ENCODE measurements around the gene XPA. TPM values are rescaled to one million over a fixed set of nuclear protein-coding genes. Genes with fewer than 3 reads are reported as not detected.
"Not testable (repeated sequence)": the region's sequence is repeated elsewhere in the genome, so short reads cannot be mapped to it uniquely, and the experiment has no call there.

The XPA gene
- polyA plus RNA-seq, 4 donors, result 34.4 to 39.9 (median 38.9) TPM

GRCh38 chr9:97704851-97705250, 7.7 kb upstream of the XPA start:
- no peak for DNase-seq (ENCODE audit: low read depth in 4 of 4, low spot score in 3 of 4)

- no peak for DNase-seq (ENCODE audit: low read depth in 4 of 4, low spot score in 3 of 4)
Observed at GRCh38 chr9:97704345-97704677, 7.2 kb upstream of the XPA start.

- no peak for DNase-seq (ENCODE audit: low read depth in 4 of 4, low spot score in 3 of 4)
Observed at GRCh38 chr9:97703437-97704344, 6.6 kb upstream of the XPA start.

GRCh38 chr9:97699824-97700223, 2.7 kb upstream of the XPA start:
- DNase-seq (ENCODE audit: low read depth in 4 of 4, low spot score in 3 of 4), result not testable (repeated sequence)

- not testable (repeated sequence) for DNase-seq (ENCODE audit: low read depth in 4 of 4, low spot score in 3 of 4)
Observed at GRCh38 chr9:97699281-97699680, 2.1 kb upstream of the XPA start.

GRCh38 chr9:97698865-97699264, 1.7 kb upstream of the XPA start:
- no peak for DNase-seq (ENCODE audit: low read depth in 4 of 4, low spot score in 3 of 4)

GRCh38 chr9:97697837-97698236, 697 bp upstream of the XPA start:
- no peak for DNase-seq (ENCODE audit: low read depth in 4 of 4, low spot score in 3 of 4)

GRCh38 chr9:97695995-97696802, 941 bp downstream of the XPA start:
- no peak for DNase-seq (ENCODE audit: low read depth in 4 of 4, low spot score in 3 of 4)

- DNase-seq (ENCODE audit: low read depth in 4 of 4, low spot score in 3 of 4), result no peak
Observed at GRCh38 chr9:97695390-97695789, 1.8 kb downstream of the XPA start.

- DNase-seq (ENCODE audit: low read depth in 4 of 4, low spot score in 3 of 4), result no peak
Observed at GRCh38 chr9:97694769-97695168, 2.4 kb downstream of the XPA start.

- DNase-seq (ENCODE audit: low read depth in 4 of 4, low spot score in 3 of 4), result no peak
Observed at GRCh38 chr9:97689401-97690180, 7.5 kb downstream of the XPA start.

- DNase-seq (ENCODE audit: low read depth in 4 of 4, low spot score in 3 of 4), result no peak
Observed at GRCh38 chr9:97688654-97689053, 8.5 kb downstream of the XPA start.

GRCh38 chr9:97682242-97682641, 14.9 kb downstream of the XPA start:
- DNase-seq (ENCODE audit: low read depth in 4 of 4, low spot score in 3 of 4), result no peak

GRCh38 chr9:97675655-97676054, 21.5 kb downstream of the XPA start:
- no peak for DNase-seq (ENCODE audit: low read depth in 4 of 4, low spot score in 3 of 4)

GRCh38 chr9:97673922-97674321, 23.2 kb downstream of the XPA start:
- DNase-seq (ENCODE audit: low read depth in 4 of 4, low spot score in 3 of 4), result no peak

GRCh38 chr9:97672403-97672802, 24.7 kb downstream of the XPA start:
- no peak for DNase-seq (ENCODE audit: low read depth in 4 of 4, low spot score in 3 of 4)

GRCh38 chr9:97670586-97670985, 26.6 kb downstream of the XPA start:
- DNase-seq (ENCODE audit: low read depth in 4 of 4, low spot score in 3 of 4), result no peak

- DNase-seq (ENCODE audit: low read depth in 4 of 4, low spot score in 3 of 4), result no peak
Observed at GRCh38 chr9:97668485-97668884, 28.7 kb downstream of the XPA start.

- DNase-seq (ENCODE audit: low read depth in 4 of 4, low spot score in 3 of 4), result no peak
Observed at GRCh38 chr9:97666907-97667686, 30.0 kb downstream of the XPA start.

GRCh38 chr9:97665742-97666141, 31.4 kb downstream of the XPA start:
- DNase-seq (ENCODE audit: low read depth in 4 of 4, low spot score in 3 of 4), result no peak

Data from left renal pelvis (tissue), 4 donors.